HG03280 (cell line): ENCODE results near the gene SPARCL1.
"Not testable (repeated sequence)": the region's sequence is repeated elsewhere in the genome, so short reads cannot be mapped to it uniquely, and the experiment has no call there.

Source experiments
- ATAC-seq: cut with Tn5 transposase; IDR thresholded peaks from one replicate; pipeline ENCODE4 v1.9.1; 2021; ENCODE audit warnings: mild to moderate bottlenecking, moderate library complexity; ENCODE audit not compliant: unreplicated experiment

Gene SPARCL1

GRCh38 chr4:87458913-87459312 is 70.3 kb downstream of the SPARCL1 start:
- no peak for ATAC-seq

DNA sequence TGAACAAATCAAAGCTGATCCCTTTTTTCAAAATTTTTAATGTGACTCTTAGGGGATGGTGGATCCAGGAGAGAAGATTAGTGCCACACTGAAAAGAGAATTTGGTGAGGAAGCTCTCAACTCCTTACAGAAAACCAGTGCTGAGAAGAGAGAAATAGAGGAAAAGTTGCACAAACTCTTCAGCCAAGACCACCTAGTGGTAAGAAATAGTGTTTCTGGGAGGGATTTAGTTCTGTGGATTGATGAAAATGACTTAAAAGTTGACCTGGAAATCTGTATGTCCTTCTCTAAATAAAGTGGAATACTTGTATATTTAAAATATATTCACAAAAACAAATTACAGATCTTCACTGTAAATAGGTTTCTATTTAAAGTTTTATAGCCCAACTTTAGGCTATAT is 77.6 kb downstream of the SPARCL1 start:
- no peak for ATAC-seq

DNA sequence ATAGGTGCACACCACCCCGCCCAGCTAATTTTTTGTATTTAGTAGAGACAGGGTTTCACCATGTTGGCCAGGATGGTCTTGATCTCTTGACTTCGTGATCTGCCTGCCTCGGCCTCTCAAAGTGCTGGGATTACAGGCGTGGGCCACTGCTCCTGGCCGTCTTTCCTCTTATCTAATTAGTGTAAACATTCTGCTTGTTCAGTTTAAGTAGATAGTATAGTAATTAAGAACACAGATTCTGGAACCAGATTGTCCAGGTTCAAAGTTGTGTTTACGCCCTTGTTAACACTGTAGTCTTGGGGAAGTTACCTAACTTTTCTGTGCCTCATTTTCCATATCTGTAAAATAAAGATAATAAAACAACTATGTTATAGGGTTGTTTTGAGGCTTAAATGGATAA is 82.8 kb downstream of the SPARCL1 start:
- not testable (repeated sequence) for ATAC-seq

GRCh38 chr4:87445964-87446363 is 83.2 kb downstream of the SPARCL1 start:
- no peak for ATAC-seq

GRCh38 chr4:87444741-87445140 is 84.4 kb downstream of the SPARCL1 start:
- ATAC-seq = no peak

- ATAC-seq = no peak
Observed at GRCh38 chr4:87442889-87443288, 86.3 kb downstream of the SPARCL1 start.

DNA sequence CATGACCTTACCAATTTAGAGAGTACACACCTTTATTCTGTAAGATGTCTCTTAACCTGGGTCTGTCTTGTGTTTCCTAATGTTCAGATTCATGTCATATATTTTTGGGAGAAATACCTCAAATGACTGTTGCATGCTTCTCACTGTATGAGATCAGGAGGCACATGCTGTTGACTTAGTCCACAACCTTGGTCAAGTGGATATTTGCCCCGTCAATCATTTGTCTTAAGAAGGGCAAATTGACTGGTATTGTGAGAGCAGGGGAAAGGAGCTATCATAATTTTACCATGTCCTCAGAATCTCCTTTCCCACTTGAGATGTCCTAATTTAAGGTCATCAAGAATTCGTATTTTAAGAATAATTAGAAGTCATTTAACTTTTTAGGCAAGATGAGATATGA is 95.8 kb downstream of the SPARCL1 start:
- no peak for ATAC-seq

- ATAC-seq = no peak
Observed at GRCh38 chr4:87430038-87430437, 99.1 kb downstream of the SPARCL1 start.

- no peak for ATAC-seq
Observed at GRCh38 chr4:87428979-87429378, 100.2 kb downstream of the SPARCL1 start.

GRCh38 chr4:87427518-87427868 is 101.7 kb downstream of the SPARCL1 start:
- no peak for ATAC-seq

DNA sequence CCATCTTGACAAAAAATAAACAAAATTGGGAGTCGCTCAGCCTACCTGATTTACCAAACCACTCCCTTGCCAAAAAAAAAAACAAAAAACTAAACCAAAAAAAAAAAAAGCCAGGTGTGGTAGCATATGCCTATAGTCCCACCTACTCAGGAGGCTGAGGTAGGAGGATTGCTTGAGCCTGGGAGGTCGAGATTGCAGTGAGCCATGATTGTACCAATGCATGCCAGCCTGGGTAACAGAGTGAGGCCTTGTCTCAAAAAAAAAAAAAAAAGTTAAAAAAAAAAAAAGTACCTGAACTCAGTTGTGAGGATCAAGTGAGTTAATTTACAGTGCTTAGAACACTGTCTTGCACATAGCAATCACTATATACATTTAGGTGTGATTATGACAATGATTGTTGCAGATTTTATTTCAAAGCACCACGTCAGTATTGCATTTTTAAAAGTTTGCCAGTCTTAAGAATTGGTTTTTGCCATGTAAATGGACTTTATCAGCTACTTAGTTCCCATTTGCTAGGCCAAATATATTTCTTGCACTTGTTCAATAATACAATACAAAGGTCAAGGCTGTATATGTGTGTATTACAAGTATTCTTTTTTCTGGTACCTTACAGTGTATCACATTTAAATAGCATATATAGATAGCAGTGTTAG is 102.2 kb downstream of the SPARCL1 start:
- no peak for ATAC-seq

GRCh38 chr4:87425711-87426110 is 103.5 kb downstream of the SPARCL1 start:
- ATAC-seq = no peak

- ATAC-seq = not testable (repeated sequence)
Observed at GRCh38 chr4:87424099-87424543, 105.1 kb downstream of the SPARCL1 start.
